COLO668 (cell line): ENCODE results near the gene PCCA.
"Not testable (repeated sequence)": the region's sequence is repeated elsewhere in the genome, so short reads cannot be mapped to it uniquely, and the experiment has no call there.

Source experiments
- DNase-seq: peaks from one replicate; lab custom pipeline; 2025; ENCODE audit not compliant: unreplicated experiment; lab: John Stamatoyannopoulos, UW

Gene PCCA

GRCh38 chr13:100301418-100301817, 212.5 kb downstream of the PCCA start:
- peak; percentile 37 for DNase-seq

GRCh38 chr13:100302391-100302790, 213.5 kb downstream of the PCCA start:
- DNase-seq = no peak

GRCh38 chr13:100304229-100304628, 215.3 kb downstream of the PCCA start:
- DNase-seq = no peak

GRCh38 chr13:100305398-100305797, 216.5 kb downstream of the PCCA start:
- no peak for DNase-seq

GRCh38 chr13:100306030-100306429, 217.1 kb downstream of the PCCA start:
- DNase-seq = no peak

- no peak for DNase-seq
Observed at GRCh38 chr13:100306434-100306999, 217.6 kb downstream of the PCCA start.

- no peak for DNase-seq
Observed at GRCh38 chr13:100314132-100314910, 225.4 kb downstream of the PCCA start.

GRCh38 chr13:100315522-100315921, 226.6 kb downstream of the PCCA start:
- DNase-seq = no peak

GRCh38 chr13:100318473-100318872, 229.6 kb downstream of the PCCA start:
- not testable (repeated sequence) for DNase-seq

- no peak for DNase-seq
Observed at GRCh38 chr13:100323937-100324336, 235.0 kb downstream of the PCCA start.

- DNase-seq = no peak
Observed at GRCh38 chr13:100330662-100331061, 241.8 kb downstream of the PCCA start.

GRCh38 chr13:100333141-100333540, 244.2 kb downstream of the PCCA start:
- DNase-seq = no peak

GRCh38 chr13:100334214-100334613, 245.3 kb downstream of the PCCA start:
- DNase-seq = no peak

- no peak for DNase-seq
Observed at GRCh38 chr13:100336795-100337516, 248.1 kb downstream of the PCCA start.

GRCh38 chr13:100338275-100338674, 249.4 kb downstream of the PCCA start:
- no peak for DNase-seq

GRCh38 chr13:100339411-100339940, 250.6 kb downstream of the PCCA start:
- no peak for DNase-seq

GRCh38 chr13:100340865-100341264, 252.0 kb downstream of the PCCA start:
- DNase-seq = no peak

- no peak for DNase-seq
Observed at GRCh38 chr13:100341327-100341726, 252.4 kb downstream of the PCCA start.

GRCh38 chr13:100344544-100344943, 255.7 kb downstream of the PCCA start:
- DNase-seq = no peak

GRCh38 chr13:100347968-100348367, 259.1 kb downstream of the PCCA start:
- no peak for DNase-seq

GRCh38 chr13:100349594-100349993, 260.7 kb downstream of the PCCA start:
- peak; percentile 67 for DNase-seq

- DNase-seq = no peak
Observed at GRCh38 chr13:100350601-100351000, 261.7 kb downstream of the PCCA start.
